HG03066 (cell line): Measurements from ENCODE around the gene MTHFS.

Experiments used
- ATAC-seq: cut with Tn5 transposase; IDR thresholded peaks from one replicate; pipeline ENCODE4 v1.9.1; 2021; ENCODE audit warnings: low read depth; ENCODE audit not compliant: unreplicated experiment

MTHFS gene

DNA sequence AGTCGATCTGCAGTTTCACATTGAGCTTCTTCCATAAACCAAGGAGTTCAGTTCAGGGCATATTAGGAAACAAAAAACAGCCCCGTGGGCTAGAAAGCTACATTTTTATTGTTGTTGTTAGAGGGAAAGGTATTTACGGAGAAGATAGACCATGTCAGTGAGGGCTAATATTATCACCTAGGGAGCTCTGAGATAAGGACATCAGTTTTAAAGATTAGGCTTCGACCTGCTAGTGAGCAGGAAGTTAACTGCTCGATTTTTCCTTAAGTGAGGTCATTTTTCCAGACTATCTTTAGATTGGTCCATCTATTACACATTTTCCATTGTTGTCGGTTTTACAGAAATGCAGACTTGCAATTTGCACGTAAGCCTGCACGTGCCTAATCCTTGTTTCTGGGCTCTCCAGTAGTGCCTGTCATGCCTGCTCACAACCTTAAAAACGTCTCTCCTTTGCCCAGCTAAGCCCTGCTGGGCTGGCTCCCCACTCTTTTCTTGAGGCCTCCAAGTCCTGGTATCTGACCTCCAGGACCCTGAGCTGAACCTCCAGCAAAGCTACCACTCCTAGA, 72.6 kb downstream of the MTHFS start:
- no peak for ATAC-seq

GRCh38 chr15:79820820-79821219, 76.0 kb downstream of the MTHFS start:
- no peak for ATAC-seq

- no peak for ATAC-seq
Measured at GRCh38 chr15:79820176-79820575, 76.6 kb downstream of the MTHFS start.

- ATAC-seq, result no peak
Measured at GRCh38 chr15:79816571-79816970, 80.2 kb downstream of the MTHFS start.

DNA sequence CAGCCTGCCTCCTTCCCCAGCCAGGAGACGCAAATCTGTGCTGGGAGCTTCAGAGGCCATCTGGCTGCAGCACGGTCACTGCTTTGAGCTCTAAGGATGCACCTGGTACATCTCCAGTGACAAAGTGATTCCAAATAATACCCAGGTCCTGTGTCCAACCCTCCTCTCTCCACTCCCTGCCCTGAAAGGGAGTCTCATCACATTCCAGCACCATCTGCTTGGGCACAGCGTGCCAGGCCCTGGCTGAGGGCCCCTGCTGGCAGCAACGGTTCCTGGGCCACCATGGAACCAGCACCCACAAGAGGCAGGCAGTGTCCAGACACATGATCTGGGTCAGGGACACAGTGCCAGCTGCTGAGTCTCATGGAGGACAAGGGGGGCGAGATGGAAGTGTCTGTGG, 81.3 kb downstream of the MTHFS start:
- ATAC-seq, result no peak

- ATAC-seq, result no peak
Measured at GRCh38 chr15:79812541-79812940, 84.3 kb downstream of the MTHFS start.

DNA sequence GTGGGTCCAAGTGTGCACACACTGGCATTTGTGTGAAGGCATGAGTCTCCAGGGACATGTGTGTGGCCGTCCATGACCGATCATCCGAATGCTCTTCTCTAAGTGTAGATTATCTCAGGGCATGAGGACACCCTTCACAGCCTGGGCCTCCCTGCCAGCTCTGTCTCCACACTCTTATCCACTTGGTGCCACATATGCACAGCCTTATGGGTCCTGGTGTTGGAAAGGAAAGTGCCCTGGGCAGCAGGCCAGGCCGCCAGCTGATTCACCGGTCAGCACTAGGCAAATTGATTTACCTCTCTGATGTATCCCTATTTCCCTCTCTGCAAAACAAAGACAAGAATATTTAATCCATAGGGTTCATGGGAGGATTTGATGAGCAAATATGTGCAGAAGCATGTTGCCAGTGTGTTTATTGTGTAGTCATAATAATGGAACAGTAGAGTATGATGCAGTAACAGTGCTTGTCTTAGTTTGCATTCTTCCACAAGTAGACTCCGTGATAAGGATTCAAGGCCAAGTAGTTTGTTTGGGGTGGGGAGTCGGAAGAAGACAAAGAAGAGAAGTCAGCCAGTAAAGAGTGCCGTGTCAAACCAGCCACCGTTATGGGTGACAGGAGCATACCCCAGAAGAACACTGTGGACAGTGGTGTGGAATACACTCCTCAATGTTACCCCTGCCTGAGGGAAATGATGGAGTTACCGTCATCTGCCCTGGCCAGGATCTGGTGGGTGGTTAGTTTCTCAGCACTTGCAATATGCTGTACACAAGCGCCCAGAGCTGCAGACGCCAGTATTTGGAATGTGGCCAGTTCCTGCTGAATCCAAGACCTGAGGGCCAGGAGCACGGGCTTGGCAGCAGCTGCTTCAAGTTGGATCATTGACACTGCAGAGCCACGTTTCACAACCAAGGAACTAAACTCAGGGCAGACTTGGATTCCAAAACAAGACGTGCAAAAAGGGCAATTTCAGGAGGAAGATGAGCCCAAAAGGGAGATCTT, 85.1 kb downstream of the MTHFS start:
- ATAC-seq, result no peak

DNA sequence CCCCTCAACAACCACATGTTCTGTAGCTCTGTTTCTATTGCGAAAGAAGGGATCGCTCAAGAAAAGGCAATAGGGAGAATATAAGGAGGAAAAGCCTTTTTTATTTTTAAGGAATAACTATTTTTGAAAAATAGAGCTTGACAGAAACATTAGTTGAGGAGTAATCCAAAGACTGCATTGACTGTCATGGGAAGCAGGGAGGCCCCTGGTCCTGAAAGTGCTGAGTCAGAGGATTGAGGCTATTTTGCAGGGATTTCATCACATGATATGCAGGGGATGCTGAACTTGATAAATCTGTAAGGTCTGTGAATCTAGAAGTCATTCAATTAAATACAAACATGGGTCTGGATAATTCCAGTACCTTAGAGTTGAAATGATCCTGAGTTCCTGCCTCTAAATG, 92.0 kb downstream of the MTHFS start:
- ATAC-seq, result no peak

DNA sequence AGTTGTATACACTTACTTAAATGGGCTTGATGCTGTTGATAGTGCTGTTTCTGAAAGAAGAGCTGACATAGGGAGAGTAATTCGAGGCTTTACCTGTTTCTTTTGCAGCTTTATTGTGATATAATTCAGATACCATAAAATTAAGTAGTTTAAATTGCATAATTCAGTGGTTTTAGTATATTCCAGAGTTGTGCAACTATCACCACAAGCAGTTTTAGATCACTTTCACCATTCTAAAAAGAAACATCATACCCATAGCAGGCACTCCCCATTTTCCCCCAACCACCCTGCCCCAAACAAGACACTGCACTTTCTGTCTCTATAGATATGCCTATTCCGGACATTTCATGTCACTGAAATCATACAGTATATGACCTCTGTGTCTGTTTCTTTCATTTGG, 98.5 kb downstream of the MTHFS start:
- ATAC-seq, result no peak
